Measurements from ENCODE around the gene JAG2. TPM values are rescaled to one million over a fixed set of nuclear protein-coding genes. Genes with fewer than 3 reads are reported as not detected.

JAG2 gene
- total and polyA plus RNA-seq, 2 of the 13 experiments (the other 11 are each of a cell fraction or from before 2014, with no cell fraction given): 0.04 to 0.16 TPM

GRCh38 chr14:105144026-105144665, 24.4 kb downstream of the JAG2 start:
- Histone ChIP-seq H3K27me3 (ENCODE audit: control insufficient read depth in 1 of 2, insufficient read depth in 2 of 2, low read length in 2 of 2) (peaks cover 11 to 29% of the 10 kb centered on the region in 2 experiments; a peak in 4 of 5 replicates), H3K36me3 (replicated peaks in 1 of 2; ENCODE audit: control insufficient read depth in 1 of 2, insufficient read depth in 2 of 2, low read length in 2 of 2) (no peaks in the 10 kb centered on the region), H4K20me1 (ENCODE audit: insufficient read depth, low read length) (no peaks in the 10 kb centered on the region), H3K4me3 (replicated peaks in 1 of 3; ENCODE audit: insufficient read depth in 1 of 3, low read depth in 2 of 3, low read length in 3 of 3) (no peak overlapping the region), H3K4me2 (ENCODE audit: low read depth, low read length) (no peak overlapping the region), H2AFZ (ENCODE audit: low read length) (no peak overlapping the region), H3K9me3 (ENCODE audit: low read length) (peaks cover 10% of the 10 kb centered on the region), H3K27ac (ENCODE audit: extremely low read length, insufficient read depth, low read length) (no peak overlapping the region), H3K9ac (ENCODE audit: insufficient read depth, low read depth, low read length) (no peak overlapping the region), H3K79me2 (ENCODE audit: insufficient read depth, low read length) (no peaks in the 10 kb centered on the region), H3K4me1 (ENCODE audit: insufficient read depth, low read length) (no peaks in the 10 kb centered on the region)
- ChIA-PET CTCF (ENCODE audit: low intra/inter-chr PET ratio, low total read pairs) (no interaction called here), POLR2A (no interaction called here)
- no peak for ATAC-seq
- 32% methylated on average over 12 of the region's 16 CpGs for WGBS (ENCODE audit: low lambda C conversion rate)
- intact Hi-C loops (cut with micrococcal nuclease; ENCODE audit: unreplicated experiment) (no loop called here), in situ Hi-C loops (cut with HindIII; ENCODE audit: extremely low pct_ligation_motif_present, low pct_unique_long_range_greater_than_20kb) (loop anchor here (10.0 kb wide), 1 partner anchor 49 kb away; no protein-coding TSS in a partner anchor)
- FAIRE-seq: no peak
- DNase-seq (ENCODE audit: low spot score): no peak
- BruUV-seq (replicated peaks): no TSS peak
- no peak for TF ChIP-seq SNAPC4 (CRISPR knock-in tag; IDR thresholded peaks at IDR 0.05)
- TF ChIP-seq RELA (CRISPR knock-in tag; IDR thresholded peaks at IDR 0.05): no peak
- no peak for TF ChIP-seq SIX4 (CRISPR knock-in tag; IDR thresholded peaks at IDR 0.05)
- TF ChIP-seq ZKSCAN1 (IDR thresholded peaks at IDR 0.05; ENCODE audit: low read length): no peak
- no peak for TF ChIP-seq MATR3 (CRISPR knock-in tag; IDR thresholded peaks at IDR 0.05)
- no peak for TF ChIP-seq SMARCC2 (IDR thresholded peaks at IDR 0.05)
- TF ChIP-seq CBX1 (IDR thresholded peaks at IDR 0.05; ENCODE audit: low read depth): no peak
- TF ChIP-seq TBP (CRISPR knock-in tag; IDR thresholded peaks at IDR 0.05): no peak
- no peak for TF ChIP-seq ZNF136 (CRISPR knock-in tag; IDR thresholded peaks at IDR 0.05; ENCODE audit: low read depth)
- TF ChIP-seq STAT6 (CRISPR knock-in tag; IDR thresholded peaks at IDR 0.05; ENCODE audit: borderline replicate concordance): no peak
- no peak for TF ChIP-seq FOXK2 (IDR thresholded peaks at IDR 0.05)
- no peak for TF ChIP-seq HIC2 (CRISPR knock-in tag; IDR thresholded peaks at IDR 0.05; ENCODE audit: low read depth)
- TF ChIP-seq DMAP1 (CRISPR knock-in tag; IDR thresholded peaks at IDR 0.05): no peak
- no peak for TF ChIP-seq ZBTB2 (CRISPR knock-in tag; IDR thresholded peaks at IDR 0.05; ENCODE audit: low read depth)
- TF ChIP-seq ZNF746 (CRISPR knock-in tag; IDR thresholded peaks at IDR 0.05): no peak
